Uterus (tissue), 4 donors: Measurements from ENCODE around the gene NHERF1. TPM values are rescaled to one million over a fixed set of nuclear protein-coding genes. Genes with fewer than 3 reads are reported as not detected.

Source experiments
- DNase-seq, 2 donors: peaks; one replicate each; pipeline ENCODE4 v3.0.0-alpha.2; 2019 to 2020
- H3K27ac ChIP-seq, 2 donors: fragments of 200-600 bp; sonication (generic); 1 replicate in 1 of 2; 2 replicates in 1 of 2; pipeline ENCODE4 v1.5.1; 2016 to 2018
- H3K27me3 ChIP-seq, 2 donors: fragments of 200-600 bp; sonication (generic); one replicate each; pipeline ENCODE4 v1.5.1; 2018 to 2019; ENCODE audit warnings: control low read depth in 1 of 2
- H3K36me3 ChIP-seq, 2 donors: fragments of 200-600 bp; sonication (generic); one replicate each; pipeline ENCODE4 v1.5.1; 2019; ENCODE audit warnings: control low read depth in 1 of 2
- H3K4me1 ChIP-seq, 2 donors: fragments of 200-600 bp; sonication (generic); one replicate each; pipeline ENCODE4 v1.5.1; 2018 to 2019; ENCODE audit warnings: control low read depth in 1 of 2
- H3K4me3 ChIP-seq, 2 donors: fragments of 200-600 bp; sonication (generic); 1 replicate in 1 of 2; 2 replicates in 1 of 2; pipeline ENCODE4 v1.5.1; 2018 to 2019; ENCODE audit warnings: mild to moderate bottlenecking in 1 of 2
- H3K9me3 ChIP-seq, 2 donors: fragments of 200-600 bp; sonication (generic); one replicate each; pipeline ENCODE4 v1.5.1; 2019; ENCODE audit warnings: control low read depth in 1 of 2
- CTCF ChIP-seq, 4 experiments: fragments of 200-600 bp in 2 of 4; fragments of 450-650 bp in 2 of 4; sonication (generic) in 2 of 4; IDR thresholded peaks; one replicate each; pipeline ENCODE4 v1.5.1; 2016 to 2019; ENCODE audit warnings: antibody characterized with exemption in 4 of 4, mild to moderate bottlenecking in 2 of 4, moderate library complexity in 1 of 4
- POLR2A ChIP-seq, 2 donors: fragments of 450-650 bp; IDR thresholded peaks; one replicate each; pipeline ENCODE4 v1.6.1; 2016; ENCODE audit warnings: antibody characterized with exemption in 2 of 2, mild to moderate bottlenecking in 1 of 2, moderate library complexity in 1 of 2
- intact Hi-C: fragments of 100-400 bp; cut with DNase I; formaldehyde crosslinking; loops from one replicate; pipeline ENCODE4 v1.15.1; 2023; ENCODE audit warnings: low total_unique reads
- total RNA-seq, 4 donors: library from RNA; depleted of rRNA in 3 of 4; stranded (reverse); fragments of >200 nt in 3 of 4; gene quantifications; one replicate each; pipeline versions ENCODE4 v1.1.0 to v1.2.4, GENCODE V29; 2014 to 2023
- donor health status: DM: yes; HTN: yes; CAD: no.

The NHERF1 gene
- total RNA-seq, 4 donors from 2014 or later: 3.3 to 16.9 (median 12.0) TPM

- Histone ChIP-seq H3K27me3 (no peaks in the 10 kb centered on the region), H3K4me1 (no peaks in the 10 kb centered on the region), H3K27ac (no peak overlapping the region), H3K4me3 (no peak overlapping the region), H3K9me3 (no peaks in the 10 kb centered on the region), H3K36me3 (no peaks in the 10 kb centered on the region)
- intact Hi-C loops: no loop called here
- TF ChIP-seq CTCF (IDR thresholded peaks at IDR 0.05) (no peak), POLR2A (IDR thresholded peaks at IDR 0.05) (no peak)
- DNase-seq: no peak
These were observed 49.4 kb downstream of the NHERF1 start for GRCh38 chr17:74797824-74798223.

- Histone ChIP-seq H3K36me3 (no peaks in the 10 kb centered on the region), H3K4me1 (no peaks in the 10 kb centered on the region), H3K27me3 (no peaks in the 10 kb centered on the region), H3K4me3 (no peak overlapping the region), H3K27ac (no peak overlapping the region), H3K9me3 (no peaks in the 10 kb centered on the region)
- intact Hi-C loops: no loop called here
- no peak for DNase-seq
- TF ChIP-seq POLR2A (IDR thresholded peaks at IDR 0.05): no peak
- no peak for TF ChIP-seq CTCF (IDR thresholded peaks at IDR 0.05)
These were observed 49.8 kb downstream of the NHERF1 start for GRCh38 chr17:74798239-74798707.

GRCh38 chr17:74799097-74799496 lies 50.7 kb downstream of the NHERF1 start:
- Histone ChIP-seq H3K4me3 (no peak overlapping the region), H3K9me3 (no peaks in the 10 kb centered on the region), H3K27ac (no peak overlapping the region), H3K4me1 (no peaks in the 10 kb centered on the region), H3K36me3 (no peaks in the 10 kb centered on the region), H3K27me3 (no peaks in the 10 kb centered on the region)
- intact Hi-C loops: no loop called here
- TF ChIP-seq POLR2A (IDR thresholded peaks at IDR 0.05) (no peak), CTCF (IDR thresholded peaks at IDR 0.05) (no peak)
- no peak for DNase-seq

- DNase-seq: no peak
- TF ChIP-seq POLR2A (IDR thresholded peaks at IDR 0.05) (no peak), CTCF (IDR thresholded peaks at IDR 0.05) (no peak)
- Histone ChIP-seq H3K27ac (no peak overlapping the region), H3K27me3 (no peaks in the 10 kb centered on the region), H3K4me3 (no peak overlapping the region), H3K9me3 (no peaks in the 10 kb centered on the region), H3K36me3 (no peaks in the 10 kb centered on the region), H3K4me1 (no peaks in the 10 kb centered on the region)
- intact Hi-C loops: no loop called here
These were observed 52.1 kb downstream of the NHERF1 start for GRCh38 chr17:74800531-74800930.

GRCh38 chr17:74801896-74802295 lies 53.5 kb downstream of the NHERF1 start:
- no peaks in the 10 kb centered on the region for H3K36me3 ChIP-seq
- no peaks in the 10 kb centered on the region for H3K27me3 ChIP-seq
- DNase-seq: no peak
- no peak overlapping the region for H3K27ac ChIP-seq
- no peak overlapping the region for H3K4me3 ChIP-seq
- intact Hi-C loops: no loop called here
- no peak for TF ChIP-seq CTCF (IDR thresholded peaks at IDR 0.05)
- TF ChIP-seq POLR2A (IDR thresholded peaks at IDR 0.05): no peak
- no peaks in the 10 kb centered on the region for H3K4me1 ChIP-seq
- no peaks in the 10 kb centered on the region for H3K9me3 ChIP-seq
